Esophagus squamous epithelium (tissue), 5 donors: ENCODE measurements around the gene WFDC9. TPM values are rescaled to one million over a fixed set of nuclear protein-coding genes. Genes with fewer than 3 reads are reported as not detected.
"Not testable (repeated sequence)": the region's sequence is repeated elsewhere in the genome, so short reads cannot be mapped to it uniquely, and the experiment has no call there.

ENCODE experiments used
- DNase-seq: peaks from one replicate; lab custom pipeline; 2025; lab: John Stamatoyannopoulos, UW
- H3K27ac ChIP-seq, 4 donors: fragments of 200-600 bp; sonication (generic); one replicate each; pipeline ENCODE4 v1.5.1; 2016 to 2019; ENCODE audit warnings: mild to moderate bottlenecking in 1 of 4
- H3K27me3 ChIP-seq, 4 donors: fragments of 200-600 bp; sonication (generic); 1 replicate in 3 of 4; 2 replicates in 1 of 4; pipeline versions ENCODE4 v1.5.1 to v1.6.0; 2017 to 2021; ENCODE audit warnings: antibody characterized with exemption in 1 of 4
- H3K36me3 ChIP-seq, 3 donors: fragments of 200-600 bp; sonication (generic); one replicate each; pipeline ENCODE4 v1.5.1; 2016 to 2019
- H3K4me1 ChIP-seq, 3 donors: fragments of 200-600 bp; sonication (generic); one replicate each; pipeline ENCODE4 v1.5.1; 2017 to 2019
- H3K4me3 ChIP-seq, 4 donors: fragments of 200-600 bp; sonication (generic); 1 replicate in 3 of 4; 2 replicates in 1 of 4; pipeline ENCODE4 v1.5.1; 2016 to 2019; ENCODE audit warnings: mild to moderate bottlenecking in 2 of 4, moderate library complexity in 1 of 4
- H3K9me3 ChIP-seq, 3 donors: fragments of 200-600 bp; sonication (generic); one replicate each; pipeline ENCODE4 v1.5.1; 2016 to 2019
- CTCF ChIP-seq, 6 experiments: fragments of 450-650 bp in 4 of 6; fragments of 200-600 bp in 2 of 6; sonication (generic) in 2 of 6; IDR thresholded peaks; one replicate each; pipeline ENCODE4 v1.5.1; 2016 to 2019; ENCODE audit warnings: antibody characterized with exemption in 6 of 6, mild to moderate bottlenecking in 4 of 6, moderate library complexity in 4 of 6
- POLR2A ChIP-seq, 4 donors: fragments of 450-650 bp; IDR thresholded peaks; one replicate each; pipeline ENCODE4 v1.6.1; 2017; ENCODE audit warnings: antibody characterized with exemption in 4 of 4, mild to moderate bottlenecking in 4 of 4, moderate library complexity in 3 of 4
- WGBS, 2 donors: methylation state at CpG; one replicate each; pipeline ENCODE4 v1.1.5; 2018; 5-methylcytosine and 5-hydroxymethylcytosine counted together
- intact Hi-C: fragments of 100-400 bp; cut with DNase I; formaldehyde crosslinking; loops from one replicate; pipeline ENCODE4 v1.15.0; 2022
- small RNA-seq, 4 donors: library from RNA; depleted of rRNA; stranded (forward); fragments of <200 nt; gene quantifications; one replicate each; pipeline ENCODE3, GENCODE V24; 2016
- total RNA-seq, 4 donors: library from RNA; depleted of rRNA; stranded (reverse); fragments of >200 nt; gene quantifications; one replicate each; pipeline ENCODE4 v1.1.0, GENCODE V29; 2016
- donor health status: DM: yes; HTN: yes; CAD: no.

Gene WFDC9
- total RNA-seq, 4 donors from 2014 or later = not detected

GRCh38 chr20:45575931-45576330 is 55.2 kb downstream of the WFDC9 start:
- DNase-seq = no peak
- H3K27ac ChIP-seq = no peak overlapping the region
- no peak for TF ChIP-seq CTCF (IDR thresholded peaks at IDR 0.05)
- TF ChIP-seq POLR2A (IDR thresholded peaks at IDR 0.05) = no peak
- H3K4me3 ChIP-seq = no peak overlapping the region
- WGBS, 2 donors = 88% methylated on average over 3 of the region's 3 CpGs
- intact Hi-C loops = no loop called here
- H3K9me3 ChIP-seq = no peaks in the 10 kb centered on the region
- no peaks in the 10 kb centered on the region for H3K36me3 ChIP-seq
- peaks cover 0 to 45% (median 0%) of the 10 kb centered on the region in 4 donors for H3K27me3 ChIP-seq
- no peaks in the 10 kb centered on the region for H3K4me1 ChIP-seq

GRCh38 chr20:45569650-45570049 is 61.4 kb downstream of the WFDC9 start:
- H3K9me3 ChIP-seq, H3K36me3 ChIP-seq, DNase-seq, intact Hi-C loops, H3K4me3 ChIP-seq, H3K4me1 ChIP-seq, H3K27ac ChIP-seq: not testable (repeated sequence)
- H3K27me3 ChIP-seq = peaks cover 0 to 27% (median 0%) of the 10 kb centered on the region in 4 donors
- 53 to 92% methylated on average over 1 of the region's 1 CpG for WGBS, 2 donors

- TF ChIP-seq CTCF (IDR thresholded peaks at IDR 0.05) (no peak), POLR2A (IDR thresholded peaks at IDR 0.05) (no peak)
- Histone ChIP-seq H3K4me1 (no peaks in the 10 kb centered on the region), H3K36me3 (no peaks in the 10 kb centered on the region), H3K4me3 (no peak overlapping the region), H3K27ac (no peak overlapping the region), H3K27me3 (peaks cover 0 to 50% (median 0%) of the 10 kb centered on the region in 4 donors), H3K9me3 (no peaks in the 10 kb centered on the region)
- no peak for DNase-seq
- 57 to 82% methylated on average over 2 of the region's 2 CpGs for WGBS, 2 donors
- intact Hi-C loops = no loop called here
Measured at GRCh38 chr20:45564760-45565276, 66.3 kb downstream of the WFDC9 start.

Small RNA genes lying within 50 kb of the gene (small RNA-seq; reads per million reads assigned to genes)
- gene RNA5SP485 = 0 reads per million in 4 donors

Other genes starting within 250 kb of the WFDC9 start
- 10 to 100 TPM; 14.1 to 39.3 (median 32.2) TPM for gene DBNDD2, start 223.0 kb downstream of the WFDC9 start, total RNA-seq
- 10 to 100 TPM; 38.6 to 48.1 (median 44.0) TPM for gene PIGT, start 215.1 kb downstream of the WFDC9 start, total RNA-seq
- 10 to 100 TPM in 1 of 4 donors, under 1 TPM in 1, not detected in 2; 0.99 to 37.7 TPM for gene WFDC2, start 161.5 kb downstream of the WFDC9 start, total RNA-seq
- not detected for gene SPINT3, start 115.7 kb downstream of the WFDC9 start, total RNA-seq
- gene WFDC6, start 91.8 kb downstream of the WFDC9 start, total RNA-seq = not detected
- gene EPPIN, start 83.9 kb downstream of the WFDC9 start, total RNA-seq = not detected
- not detected for gene WFDC8, start 52.0 kb downstream of the WFDC9 start, total RNA-seq
- gene WFDC10A, start 1.5 kb downstream of the WFDC9 start, total RNA-seq = not detected
- gene WFDC11, start 39.0 kb upstream of the WFDC9 start, total RNA-seq = not detected
- not detected for gene WFDC13, start 70.8 kb upstream of the WFDC9 start, total RNA-seq
- gene WFDC10B, start 73.7 kb upstream of the WFDC9 start, total RNA-seq = not detected
- gene SPINT4, start 91.1 kb upstream of the WFDC9 start, total RNA-seq = not detected
- 1 to 10 TPM in 1 of 4 donors, not detected in 3; 1.3 TPM for gene WFDC3, start 160.6 kb upstream of the WFDC9 start, total RNA-seq
- gene DNTTIP1, start 160.7 kb upstream of the WFDC9 start, total RNA-seq = 10 to 100 TPM; 13.9 to 23.1 (median 20.3) TPM
- 10 to 100 TPM; 17.4 to 54.4 (median 31.2) TPM for gene UBE2C, start 181.4 kb upstream of the WFDC9 start, total RNA-seq
- 1 to 10 TPM in 1 of 4 donors, not detected in 3; 1.1 TPM for gene TNNC2, start 196.0 kb upstream of the WFDC9 start, total RNA-seq
- gene SNX21, start 202.5 kb upstream of the WFDC9 start, total RNA-seq = 10 to 100 TPM; 21.2 to 43.2 (median 37.4) TPM
- gene ACOT8, start 226.1 kb upstream of the WFDC9 start, total RNA-seq = 10 to 100 TPM; 27.7 to 35.0 (median 31.1) TPM
- 1 to 10 TPM; 1.1 to 3.2 (median 2.5) TPM for gene ZSWIM3, start 226.3 kb upstream of the WFDC9 start, total RNA-seq
- gene ZSWIM1, start 249.9 kb upstream of the WFDC9 start, total RNA-seq = 1 to 10 TPM; 6.6 to 8.8 (median 7.6) TPM